Measurements from ENCODE around the gene ARFRP1. TPM values are rescaled to one million over a fixed set of nuclear protein-coding genes. Genes with fewer than 3 reads are reported as not detected.
"Not testable (repeated sequence)": the region's sequence is repeated elsewhere in the genome, so short reads cannot be mapped to it uniquely, and the experiment has no call there.

The ARFRP1 gene
- total RNA-seq, 2 donors from 2014 or later, result 36.1 to 53.4 TPM

DNA sequence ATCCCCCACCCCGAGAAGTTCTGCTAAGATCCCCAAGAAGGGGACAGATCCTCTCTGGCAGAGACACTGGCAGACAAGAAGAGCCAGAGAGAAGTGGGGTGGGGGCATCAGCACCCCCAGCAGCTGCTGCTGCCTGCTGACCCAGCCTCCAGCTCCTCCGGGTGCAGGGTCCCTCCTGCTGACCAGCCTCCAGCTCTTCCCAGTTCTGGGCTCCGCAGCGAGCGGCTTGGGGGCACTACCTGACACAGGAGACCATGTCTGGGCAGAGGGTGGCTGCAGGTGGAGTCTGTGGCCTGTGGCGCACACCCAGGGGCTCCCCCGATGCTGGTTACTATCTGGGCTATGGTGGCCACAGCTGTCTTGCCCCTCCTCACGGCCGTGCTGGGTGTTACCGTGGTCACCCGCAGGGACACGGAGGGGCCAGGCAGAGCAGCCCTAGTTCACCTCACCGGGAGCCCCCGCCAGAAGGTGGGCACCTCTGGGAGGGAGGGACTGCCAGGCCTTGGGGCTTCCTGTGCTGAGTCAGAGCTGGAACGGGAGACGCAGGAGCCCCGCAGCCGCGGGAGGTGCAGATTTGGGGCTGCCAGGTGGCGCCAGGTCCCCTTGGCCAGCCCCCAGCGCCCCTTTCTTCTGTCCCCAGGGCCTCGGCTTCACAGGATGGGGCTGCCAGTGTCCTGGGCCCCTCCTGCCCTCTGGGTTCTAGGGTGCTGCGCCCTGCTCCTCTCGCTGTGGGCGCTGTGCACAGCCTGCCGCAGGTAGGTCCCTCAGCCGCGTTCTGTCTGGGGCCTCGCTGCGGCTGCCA is 29.3 kb upstream of the ARFRP1 start:
- peaks cover 7 to 10% of the 10 kb centered on the region in 2 donors for H3K36me3 Mint-ChIP-seq
- DNase-seq (ENCODE audit: low spot score in 2 of 2), result peak in 1 of 2 donors; percentile 55
- peak; percentile 39 to 46 for ATAC-seq
- H3K27ac Mint-ChIP-seq, result no peak overlapping the region
- H3K9me3 Mint-ChIP-seq, result no peaks in the 10 kb centered on the region

DNA sequence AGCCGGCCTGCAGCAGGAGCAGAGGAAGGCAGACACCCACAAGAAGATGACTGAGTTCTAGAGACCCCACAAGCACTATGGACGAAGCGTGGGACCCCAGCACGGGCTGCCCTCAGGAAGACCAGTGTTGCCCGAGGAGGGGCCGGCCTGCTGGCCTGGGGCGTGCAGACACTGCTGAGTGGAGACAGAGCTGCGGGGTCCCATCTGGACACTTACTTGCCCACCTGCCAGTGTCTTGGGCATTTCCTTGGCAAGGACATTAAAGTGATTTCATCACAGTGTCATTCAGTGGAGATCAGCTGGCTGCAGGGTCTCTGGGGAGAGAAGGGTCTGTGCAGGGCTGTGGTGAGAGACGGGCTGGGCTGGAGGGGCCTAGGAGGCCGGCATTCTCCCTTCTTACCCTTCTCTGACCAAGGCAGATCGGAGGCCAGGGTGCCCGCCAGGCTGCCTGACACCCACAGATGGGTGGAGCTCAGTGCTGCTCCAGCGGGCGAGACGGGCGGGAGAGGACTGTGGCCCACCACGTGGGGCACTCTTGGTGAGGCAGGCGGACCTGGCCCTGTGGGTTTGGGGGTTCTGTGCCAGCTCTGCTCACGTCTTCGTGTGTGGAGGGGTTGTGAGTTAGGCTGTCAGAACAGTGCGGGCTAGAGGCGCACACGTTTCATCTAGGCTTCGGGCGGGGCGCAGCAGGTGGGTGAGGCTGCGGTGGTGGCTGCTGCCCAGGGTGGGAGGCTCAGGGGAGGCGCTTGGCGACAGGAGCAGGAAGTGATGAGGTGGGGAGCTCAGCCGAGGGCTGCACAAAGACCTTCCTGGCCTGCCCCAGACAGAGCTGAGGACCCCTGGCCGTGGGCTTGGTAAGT is 28.3 kb upstream of the ARFRP1 start, which contains the start of gene LIME1:
Gene LIME1 (plus strand): TSS at position 806 of the 860 bp plus-strand sequence. CDS start 886 bp downstream, outside the sequence.
- Mint-ChIP-seq H3K36me3 (peaks cover 7 to 10% of the 10 kb centered on the region in 2 donors), H3K27ac (no peak within 1 kb of the TSS), H3K9me3 (no peaks in the 10 kb centered on the region)
- ATAC-seq (peak; percentile 11 to 33), DNase-seq (ENCODE audit: low spot score in 2 of 2) (peak in 1 of 2 donors; percentile 54)

GRCh38 chr20:63734946-63735858 is 27.4 kb upstream of the ARFRP1 start:
- Mint-ChIP-seq H3K36me3 (peaks cover 7 to 10% of the 10 kb centered on the region in 2 donors), H3K27ac (no peak overlapping the region), H3K9me3 (no peaks in the 10 kb centered on the region)
- DNase-seq (ENCODE audit: low spot score in 2 of 2) (no peak), ATAC-seq (no peak)

GRCh38 chr20:63734111-63734945 is 26.6 kb upstream of the ARFRP1 start:
- peaks cover 10 to 11% of the 10 kb centered on the region in 2 donors for H3K36me3 Mint-ChIP-seq
- no peaks in the 10 kb centered on the region for H3K9me3 Mint-ChIP-seq
- ATAC-seq, result no peak
- DNase-seq (ENCODE audit: low spot score in 2 of 2), result no peak
- no peak overlapping the region for H3K27ac Mint-ChIP-seq

DNA sequence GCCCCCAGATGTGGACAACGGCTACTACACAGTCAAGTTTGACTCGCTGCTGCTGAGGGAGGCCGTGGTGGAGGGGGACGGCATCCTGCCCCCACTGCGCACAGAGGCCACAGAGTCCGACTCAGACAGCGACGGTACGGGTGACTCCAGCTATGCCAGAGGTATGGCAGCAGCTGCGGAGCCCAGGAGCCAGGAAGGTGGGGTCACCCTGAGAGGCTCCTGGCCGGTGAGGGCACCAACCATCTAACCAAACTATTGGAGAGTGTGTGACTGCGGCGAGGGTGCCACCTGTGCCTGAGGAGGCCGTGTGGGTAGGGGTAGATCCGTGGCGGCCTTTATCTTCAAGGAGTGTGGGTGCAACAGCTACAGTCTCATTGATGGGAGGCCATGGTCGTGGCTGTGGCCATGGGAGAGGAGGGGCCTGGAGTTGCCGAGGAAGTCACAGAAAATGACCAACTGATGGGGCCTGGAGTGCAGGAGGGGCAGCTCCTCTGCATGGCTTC is 25.9 kb upstream of the ARFRP1 start:
- Mint-ChIP-seq H3K9me3 (no peaks in the 10 kb centered on the region), H3K36me3 (peaks cover 10 to 13% of the 10 kb centered on the region in 2 donors), H3K27ac (no peak overlapping the region)
- DNase-seq (ENCODE audit: low spot score in 2 of 2) (no peak), ATAC-seq (no peak)

- Mint-ChIP-seq H3K9me3 (no peaks in the 10 kb centered on the region), H3K36me3 (peaks cover 10 to 13% of the 10 kb centered on the region in 2 donors), H3K27ac (no peak overlapping the region)
- ATAC-seq (no peak), DNase-seq (ENCODE audit: low spot score in 2 of 2) (no peak)
Observed at GRCh38 chr20:63733117-63733516, 25.3 kb upstream of the ARFRP1 start.

GRCh38 chr20:63732118-63733095 is 24.6 kb upstream of the ARFRP1 start:
- DNase-seq (ENCODE audit: low spot score in 2 of 2), result no peak
- ATAC-seq, result no peak
- peaks cover 10 to 13% of the 10 kb centered on the region in 2 donors for H3K36me3 Mint-ChIP-seq
- H3K27ac Mint-ChIP-seq, result no peak overlapping the region
- H3K9me3 Mint-ChIP-seq, result no peaks in the 10 kb centered on the region

- Mint-ChIP-seq H3K36me3 (peaks cover 10 to 19% of the 10 kb centered on the region in 2 donors), H3K9me3 (no peaks in the 10 kb centered on the region), H3K27ac (no peak overlapping the region)
- no peak for ATAC-seq
- DNase-seq (ENCODE audit: low spot score in 2 of 2), result no peak
Observed at GRCh38 chr20:63731410-63731809, 23.6 kb upstream of the ARFRP1 start.

- not testable (repeated sequence) for ATAC-seq; H3K27ac Mint-ChIP-seq; H3K9me3 Mint-ChIP-seq; DNase-seq (ENCODE audit: low spot score in 2 of 2)
- H3K36me3 Mint-ChIP-seq, result peaks cover 14 to 30% of the 10 kb centered on the region in 2 donors
Observed at GRCh38 chr20:63730189-63730733, 22.5 kb upstream of the ARFRP1 start.

GRCh38 chr20:63722967-63723622 is 15.3 kb upstream of the ARFRP1 start:
- H3K36me3 Mint-ChIP-seq, result peaks cover 24 to 51% of the 10 kb centered on the region in 2 donors
- not testable (repeated sequence) for ATAC-seq; H3K27ac Mint-ChIP-seq; DNase-seq (ENCODE audit: low spot score in 2 of 2)
- H3K9me3 Mint-ChIP-seq, result peaks cover 10 to 12% of the 10 kb centered on the region in 2 donors

DNA sequence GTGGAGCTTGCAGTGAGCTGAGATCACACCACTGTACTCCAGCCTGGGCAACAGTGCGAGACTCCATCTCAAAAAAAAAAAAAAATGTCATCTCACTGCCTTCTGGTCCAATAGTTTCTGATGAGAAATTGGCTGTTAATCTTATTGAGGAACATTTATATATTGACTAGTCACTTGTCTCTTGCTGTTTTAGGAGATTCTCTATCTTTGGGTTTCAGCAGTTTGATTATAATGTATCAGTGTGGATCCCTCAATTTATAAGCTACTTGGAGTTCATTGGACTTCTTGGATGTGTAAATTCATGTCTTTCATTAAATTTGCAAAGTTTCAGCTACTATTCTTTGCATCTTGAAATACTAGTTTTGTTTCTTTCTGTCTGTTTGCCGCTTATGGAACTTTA is 11.2 kb upstream of the ARFRP1 start:
- Mint-ChIP-seq H3K9me3 (peaks cover 10 to 12% of the 10 kb centered on the region in 2 donors), H3K27ac (peak overlapping the region in 1 of 2 donors; percentile 53), H3K36me3 (peaks cover 32 to 63% of the 10 kb centered on the region in 2 donors)
- ATAC-seq (no peak), DNase-seq (ENCODE audit: low spot score in 2 of 2) (no peak)

DNA sequence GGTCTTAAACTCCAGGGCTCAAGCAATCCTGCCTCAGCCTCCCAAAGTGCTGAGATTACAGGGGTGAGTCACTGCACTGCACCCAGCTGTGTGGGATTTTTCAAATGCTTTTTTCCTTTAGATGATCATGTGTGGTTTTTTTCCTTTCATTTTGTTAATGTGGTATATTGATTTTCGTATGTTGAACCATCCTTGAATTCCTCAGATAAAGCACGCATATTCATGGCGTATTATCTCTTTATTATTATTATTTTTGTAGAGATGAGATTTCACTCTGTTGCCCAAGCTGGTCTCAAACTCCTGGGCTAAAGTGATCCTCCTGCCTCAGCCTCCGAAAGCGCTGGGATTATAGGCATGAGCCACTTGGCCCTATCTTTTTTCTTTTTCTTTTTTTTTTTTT is 7.1 kb upstream of the ARFRP1 start:
- ATAC-seq, result no peak
- H3K36me3 Mint-ChIP-seq, result peaks cover 40 to 80% of the 10 kb centered on the region in 2 donors
- no peak for DNase-seq (ENCODE audit: low spot score in 2 of 2)
- no peak overlapping the region for H3K27ac Mint-ChIP-seq
- peaks cover 10 to 18% of the 10 kb centered on the region in 2 donors for H3K9me3 Mint-ChIP-seq

DNA sequence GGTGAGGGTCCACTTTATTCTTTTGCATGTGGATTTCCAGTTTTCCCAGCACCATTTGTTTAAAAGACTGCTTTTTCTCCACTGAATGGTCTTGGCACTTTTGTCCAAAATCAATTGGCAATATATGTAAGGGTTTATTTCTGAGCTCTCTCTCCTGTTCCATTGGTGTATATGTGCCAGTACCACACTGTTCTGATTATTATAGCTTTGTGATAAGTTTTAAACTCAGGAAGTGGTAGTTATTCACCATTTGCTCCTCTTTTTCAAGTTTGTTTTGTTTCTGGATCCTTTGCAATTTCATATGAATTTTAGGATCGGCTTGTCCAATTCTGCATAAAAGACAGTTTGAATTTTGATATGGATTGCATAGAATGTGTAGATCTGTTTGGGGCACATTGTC is 4.4 kb upstream of the ARFRP1 start:
- peaks cover 32 to 68% of the 10 kb centered on the region in 2 donors for H3K36me3 Mint-ChIP-seq
- DNase-seq (ENCODE audit: low spot score in 2 of 2), result no peak
- no peak overlapping the region for H3K27ac Mint-ChIP-seq
- peaks cover 4 to 10% of the 10 kb centered on the region in 2 donors for H3K9me3 Mint-ChIP-seq
- no peak for ATAC-seq

Data from activated naive CD4-positive, alpha-beta T cell treated with anti-CD3 and anti-CD28 coated beads, Interleukin-2, amount 50 U/mL, for 72 hours (primary cell).